Gastrocnemius medialis (tissue), 4 donors: Measurements from ENCODE around the gene DMRTA2. TPM values are rescaled to one million over a fixed set of nuclear protein-coding genes. Genes with fewer than 3 reads are reported as not detected.
A peak's percentile ranks its signal among the peaks of the same experiment; 100 is the strongest.

Source experiments
- ATAC-seq, 2 donors: fragments of 150-250 bp; one replicate each; pipeline ENCODE4 v1.9.1; 2016
- DNase-seq, 2 donors: peaks; one replicate each; pipeline ENCODE4 v3.0.0-alpha.2; 2019
- H3K27ac ChIP-seq, 4 donors: fragments of 200-600 bp; sonication (generic); 1 replicate in 1 of 4; 2 replicates in 3 of 4; pipeline ENCODE4 v1.5.1; 2016 to 2018; ENCODE audit warnings: mild to moderate bottlenecking in 2 of 4, moderate library complexity in 1 of 4
- H3K27me3 ChIP-seq, 3 donors: fragments of 200-600 bp; sonication (generic) in 2 of 3; 1 replicate in 1 of 3; 2 replicates in 2 of 3; pipeline versions ENCODE4 v1.5.1 to v1.6.0; 2016 to 2019; ENCODE audit warnings: mild to moderate bottlenecking in 1 of 3, moderate library complexity in 1 of 3
- H3K36me3 ChIP-seq, 2 donors: fragments of 200-600 bp; sonication (generic) in 1 of 2; one replicate each; pipeline ENCODE4 v1.5.1; 2017 to 2018
- H3K4me1 ChIP-seq, 2 donors: fragments of 200-600 bp; sonication (generic) in 1 of 2; one replicate each; pipeline ENCODE4 v1.5.1; 2016 to 2017; ENCODE audit warnings: mild to moderate bottlenecking in 2 of 2
- H3K4me3 ChIP-seq, 4 donors: fragments of 200-600 bp; sonication (generic) in 3 of 4; 1 replicate in 1 of 4; 2 replicates in 3 of 4; pipeline ENCODE4 v1.5.1; 2016 to 2019; ENCODE audit warnings: mild to moderate bottlenecking in 2 of 4
- H3K9me3 ChIP-seq, 3 donors: fragments of 200-600 bp; sonication (generic) in 2 of 3; 1 replicate in 1 of 3; 2 replicates in 2 of 3; pipeline ENCODE4 v1.5.1; 2016 to 2019
- CTCF ChIP-seq, 5 experiments: fragments of 450-650 bp in 3 of 5; fragments of 200-600 bp in 2 of 5; sonication (generic) in 2 of 5; IDR thresholded peaks in 4 of 5; conservative IDR thresholded peaks in 1 of 5; 1 replicate in 4 of 5; 2 replicates in 1 of 5; pipeline ENCODE4 v1.5.1; 2016 to 2019; ENCODE audit warnings: antibody characterized with exemption in 5 of 5, mild to moderate bottlenecking in 3 of 5, moderate library complexity in 3 of 5
- POLR2A ChIP-seq, 2 donors: fragments of 450-650 bp; IDR thresholded peaks; one replicate each; pipeline ENCODE4 v1.6.1; 2017; ENCODE audit warnings: antibody characterized with exemption in 2 of 2, mild to moderate bottlenecking in 2 of 2, moderate library complexity in 2 of 2
- in situ Hi-C, 4 donors: fragments of 200-750 bp; cut with MboI; loops; one replicate each; pipeline versions ENCODE4 v1.15.0 to v1.8.0; 2017; ENCODE audit warnings: low sequenced_read_pairs in 4 of 4
- intact Hi-C: fragments of 100-400 bp; cut with DNase I; formaldehyde crosslinking; loops from one replicate; pipeline ENCODE4 v1.15.1; 2023; ENCODE audit warnings: low total_unique reads
- total RNA-seq, 4 donors: library from RNA; depleted of rRNA; stranded (reverse); fragments of >200 nt; gene quantifications; one replicate each; pipeline versions ENCODE4 v1.1.0 to v1.2.3, GENCODE V29; 2016

The DMRTA2 gene
- total RNA-seq, 4 donors from 2014 or later = not detected

GRCh38 chr1:50427818-50428779, 4.9 kb upstream of the DMRTA2 start:
- in situ Hi-C loops = no loop called here
- DNase-seq = no peak
- TF ChIP-seq CTCF (IDR thresholded peaks at IDR 0.05 in 4 of 5, conservative IDR thresholded peaks at IDR 0.05 in 1 of 5) = no peak
- no peak for TF ChIP-seq POLR2A (IDR thresholded peaks at IDR 0.05)
- peak overlapping the region in 1 of 4 donors; percentile 24 for H3K4me3 ChIP-seq
- ATAC-seq = no peak
- intact Hi-C loops = no loop called here
- H3K27ac ChIP-seq = no peak overlapping the region
- peaks cover 93 to 96% (median 95%) of the 10 kb centered on the region in 3 donors for H3K27me3 ChIP-seq
- no peaks in the 10 kb centered on the region for H3K9me3 ChIP-seq
- H3K4me1 ChIP-seq = peaks cover 27 to 34% of the 10 kb centered on the region in 2 donors
- H3K36me3 ChIP-seq = no peaks in the 10 kb centered on the region

- H3K27me3 ChIP-seq = peaks cover 97 to 100% (median 100%) of the 10 kb centered on the region in 3 donors
- H3K27ac ChIP-seq = no peak overlapping the region
- H3K36me3 ChIP-seq = no peaks in the 10 kb centered on the region
- no peak for ATAC-seq
- no peaks in the 10 kb centered on the region for H3K9me3 ChIP-seq
- H3K4me3 ChIP-seq = peak overlapping the region in 1 of 4 donors; percentile 24
- intact Hi-C loops = no loop called here
- DNase-seq = no peak
- TF ChIP-seq POLR2A (IDR thresholded peaks at IDR 0.05) (no peak), CTCF (IDR thresholded peaks at IDR 0.05 in 4 of 5, conservative IDR thresholded peaks at IDR 0.05 in 1 of 5) (no peak)
- in situ Hi-C loops = no loop called here
- peaks cover 30 to 37% of the 10 kb centered on the region in 2 donors for H3K4me1 ChIP-seq
Measured at GRCh38 chr1:50427086-50427817, 4.0 kb upstream of the DMRTA2 start.

- Histone ChIP-seq H3K9me3 (no peaks in the 10 kb centered on the region), H3K27ac (no peak overlapping the region), H3K4me3 (peak overlapping the region in 1 of 4 donors; percentile 24), H3K4me1 (peaks cover 30 to 37% of the 10 kb centered on the region in 2 donors), H3K27me3 (peaks cover 100% of the 10 kb centered on the region in 3 donors), H3K36me3 (no peaks in the 10 kb centered on the region)
- no peak for ATAC-seq
- DNase-seq = no peak
- no peak for TF ChIP-seq CTCF (IDR thresholded peaks at IDR 0.05 in 4 of 5, conservative IDR thresholded peaks at IDR 0.05 in 1 of 5)
- TF ChIP-seq POLR2A (IDR thresholded peaks at IDR 0.05) = no peak
- in situ Hi-C loops (no loop called here), intact Hi-C loops (no loop called here)
Measured at GRCh38 chr1:50426702-50427085, 3.5 kb upstream of the DMRTA2 start.

- no peak for ATAC-seq
- H3K4me3 ChIP-seq = no peak overlapping the region
- H3K27ac ChIP-seq = no peak overlapping the region
- intact Hi-C loops = no loop called here
- H3K9me3 ChIP-seq = no peaks in the 10 kb centered on the region
- TF ChIP-seq CTCF (IDR thresholded peaks at IDR 0.05 in 4 of 5, conservative IDR thresholded peaks at IDR 0.05 in 1 of 5) = no peak
- no peak for TF ChIP-seq POLR2A (IDR thresholded peaks at IDR 0.05)
- peaks cover 30 to 37% of the 10 kb centered on the region in 2 donors for H3K4me1 ChIP-seq
- no peak for DNase-seq
- peaks cover 99 to 100% (median 100%) of the 10 kb centered on the region in 3 donors for H3K27me3 ChIP-seq
- no peaks in the 10 kb centered on the region for H3K36me3 ChIP-seq
- in situ Hi-C loops = no loop called here
Measured at GRCh38 chr1:50426108-50426700, 3.0 kb upstream of the DMRTA2 start.
